GM21576 (cell line): ENCODE data around the gene TYK2.
A peak's percentile ranks its signal among the peaks of the same experiment; 100 is the strongest.

Experiments used
- ATAC-seq: cut with Tn5 transposase; IDR thresholded peaks from one replicate; pipeline ENCODE4 v1.9.1; 2021; ENCODE audit warnings: mild to moderate bottlenecking, moderate library complexity; ENCODE audit not compliant: unreplicated experiment

The TYK2 gene

GRCh38 chr19:10317045-10317856 is 63.1 kb downstream of the TYK2 start:
- ATAC-seq: no peak

- ATAC-seq: no peak
These were observed 63.9 kb downstream of the TYK2 start for GRCh38 chr19:10316229-10317044.

DNA sequence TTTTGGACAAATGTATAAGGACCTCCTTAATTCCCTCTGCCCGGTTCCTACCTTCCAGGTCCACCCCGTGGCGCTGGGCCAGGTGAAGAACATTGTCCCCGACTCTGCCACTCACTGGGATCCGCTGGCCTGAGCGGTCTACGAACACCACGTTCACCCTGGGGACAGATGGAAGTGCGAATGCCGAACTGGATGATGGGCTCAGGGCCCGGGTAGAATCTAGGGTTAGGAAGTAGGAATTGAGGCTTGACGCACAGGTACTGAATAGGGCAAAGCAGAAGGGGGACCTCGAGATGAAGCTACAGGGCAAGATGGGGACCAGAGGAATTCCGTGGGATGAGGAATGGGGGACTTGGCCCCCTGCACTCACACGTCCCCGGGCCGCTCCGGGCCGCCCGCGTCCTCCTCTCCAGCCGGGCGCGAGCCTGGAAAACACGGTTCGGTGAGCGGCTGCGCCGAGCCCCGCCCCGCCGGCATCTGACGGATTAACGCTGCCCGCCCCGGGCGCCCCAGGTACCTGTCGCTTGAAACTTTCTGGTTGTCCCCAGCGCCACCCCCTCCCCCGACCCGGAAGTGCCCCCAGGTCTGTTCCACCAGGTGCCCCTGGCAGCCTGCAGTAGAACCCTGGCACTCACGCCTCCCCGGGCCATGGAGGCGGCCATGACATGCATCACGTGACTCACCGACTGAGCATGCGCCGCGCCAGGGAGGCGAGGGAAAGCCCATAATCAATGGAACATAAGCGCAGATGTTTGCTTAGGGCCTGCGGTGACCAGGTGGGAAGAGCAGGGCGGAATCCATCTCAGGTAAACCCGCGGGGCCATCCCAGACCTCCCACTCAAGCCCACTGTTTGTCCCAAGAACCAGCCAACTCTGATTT is 64.8 kb downstream of the TYK2 start, which contains the start of gene FDX2:
TSS of gene FDX2 (minus strand) at position 681 of the 880 bp plus-strand sequence. CDS start at position 662, 19 bp downstream.
- peak; percentile 57 for ATAC-seq

- no peak for ATAC-seq
These were observed 70.9 kb downstream of the TYK2 start, which contains the start of gene ZGLP1 for GRCh38 chr19:10309423-10309822. Gene ZGLP1, minus strand, starts transcription at chr19:10309815.

GRCh38 chr19:10306327-10306726 is 74.0 kb downstream of the TYK2 start:
- ATAC-seq: no peak

DNA sequence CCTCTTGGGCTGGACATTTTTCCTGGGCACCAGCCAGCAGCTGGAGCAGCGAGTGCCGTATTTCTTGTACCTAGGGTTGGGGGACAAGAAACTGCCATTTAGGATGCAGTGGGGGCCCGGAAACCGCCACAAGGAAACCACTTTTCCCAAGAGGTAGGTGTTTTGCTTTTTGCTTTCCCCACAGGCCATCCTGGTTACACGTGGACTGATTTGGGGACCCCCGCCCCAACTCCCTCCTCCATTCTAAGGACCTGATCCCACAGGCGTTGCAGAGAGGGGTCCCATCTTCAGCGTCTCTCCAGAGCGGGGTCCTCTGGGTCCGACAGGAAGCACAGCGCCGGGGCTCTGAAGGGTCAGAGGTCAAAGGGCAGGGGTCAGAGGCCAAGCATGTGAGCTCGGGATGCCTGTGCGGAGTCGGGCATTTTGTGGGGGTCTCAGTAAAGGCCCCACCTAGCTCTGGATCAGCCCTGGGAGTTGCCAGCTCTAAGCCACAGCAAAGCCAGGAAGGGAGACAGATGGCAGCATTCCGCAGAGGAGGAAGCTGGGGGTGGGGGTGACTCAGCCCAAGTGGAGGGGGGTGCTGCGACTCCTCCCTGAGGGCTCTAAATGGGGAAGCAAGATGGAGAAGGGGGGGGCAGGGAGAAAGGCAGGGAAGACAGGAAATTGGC is 75.1 kb downstream of the TYK2 start:
- ATAC-seq: no peak
